ENCODE results near the gene JUND. TPM values are rescaled to one million over a fixed set of nuclear protein-coding genes. Genes with fewer than 3 reads are reported as not detected.

The JUND gene
- polyA plus RNA-seq, 1 donor (not counting 4 experiments of a cell fraction or from before 2014, with no cell fraction given) = 17.2 TPM

GRCh38 chr19:18265582-18265981, 15.8 kb downstream of the JUND start:
- no peaks in the 10 kb centered on the region for H3K4me1 ChIP-seq (ENCODE audit: control insufficient read depth, extremely low read depth, insufficient read depth, low read length)
- DNase-seq (ENCODE audit: low read depth, low spot score) (no peak), FAIRE-seq (no peak)
- no peaks in the 10 kb centered on the region for H3K9me3 ChIP-seq (ENCODE audit: control insufficient read depth, low read depth, low read length)
- H3K27ac ChIP-seq (ENCODE audit: control insufficient read depth, insufficient read depth, low read length) = no peak overlapping the region
- H3K9me1 ChIP-seq (ENCODE audit: control insufficient read depth, extremely low read depth, insufficient read depth, low read length) = no peaks in the 10 kb centered on the region
- H3K79me2 ChIP-seq (ENCODE audit: control insufficient read depth, insufficient read depth, low read length) = no peaks in the 10 kb centered on the region
- no peaks in the 10 kb centered on the region for H4K20me1 ChIP-seq (ENCODE audit: control insufficient read depth, extremely low read depth, insufficient read depth, low read length)
- H3K4me2 ChIP-seq (ENCODE audit: control insufficient read depth, extremely low read depth, insufficient read depth, low read depth, low read length) = no peak overlapping the region
- no peak overlapping the region for H2AFZ ChIP-seq (ENCODE audit: control insufficient read depth, low read length)
- no peak overlapping the region for H3K4me3 ChIP-seq (ENCODE audit: control insufficient read depth in 2 of 3, extremely low read depth in 1 of 3, insufficient read depth in 2 of 3, low read depth in 1 of 3, low read length in 3 of 3)
- no peak overlapping the region for H3K9ac ChIP-seq (ENCODE audit: control insufficient read depth, extremely low read depth, insufficient read depth, low read length)
- H3K27me3 ChIP-seq (ENCODE audit: control insufficient read depth, extremely low read depth, insufficient read depth, low read length) = no peaks in the 10 kb centered on the region
- H3K36me3 ChIP-seq (ENCODE audit: control insufficient read depth in 2 of 2, extremely low read depth in 1 of 2, insufficient read depth in 2 of 2, low read length in 2 of 2) = no peaks in the 10 kb centered on the region
- TF ChIP-seq CTCF (optimal IDR thresholded peaks at IDR 0.05 in 1 of 3, IDR thresholded peaks at IDR 0.05 in 1 of 3, conservative IDR thresholded peaks at IDR 0.05 in 1 of 3; ENCODE audit: extremely low read depth in 1 of 3, insufficient read depth in 2 of 3, low read length in 3 of 3) (no peak), EZH2 (IDR thresholded peaks at IDR 0.05; ENCODE audit: low read length) (no peak)
- dilution Hi-C loops (cut with MboI; ENCODE audit: extremely low pct_ligation_motif_present, low sequenced_read_pairs) = no loop called here

DNA sequence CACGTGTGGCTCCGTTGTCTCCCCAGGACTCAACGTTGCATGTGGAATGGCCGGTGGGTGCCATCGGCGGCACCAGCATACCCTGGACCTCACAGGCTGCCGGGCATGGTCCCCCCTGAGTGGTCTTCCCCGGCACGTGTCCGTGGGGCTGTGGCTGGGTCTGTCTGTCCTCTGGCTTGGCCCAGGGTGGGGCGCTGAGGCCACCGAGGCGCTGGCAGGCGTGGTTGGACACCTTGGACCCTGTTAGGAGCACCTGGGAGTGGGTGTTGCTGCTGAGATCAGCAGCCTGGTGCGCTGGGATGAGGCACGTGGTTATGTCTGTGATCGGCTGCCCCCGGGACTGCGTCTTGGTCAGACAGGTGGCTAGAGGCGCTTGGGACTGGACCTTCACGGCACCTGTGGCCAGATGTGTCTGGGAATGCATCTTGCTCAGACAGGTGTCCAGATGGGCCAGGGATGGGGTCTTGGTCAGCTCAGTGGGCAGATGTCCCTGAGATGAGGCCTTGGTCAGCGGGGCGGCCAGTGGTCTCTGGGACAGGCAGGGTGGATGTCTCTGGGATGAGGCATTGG, 16.4 kb downstream of the JUND start:
- Histone ChIP-seq H2AFZ (ENCODE audit: control insufficient read depth, low read length) (no peak overlapping the region), H3K4me2 (ENCODE audit: control insufficient read depth, extremely low read depth, insufficient read depth, low read depth, low read length) (no peak overlapping the region), H3K9me3 (ENCODE audit: control insufficient read depth, low read depth, low read length) (no peaks in the 10 kb centered on the region), H3K27ac (ENCODE audit: control insufficient read depth, insufficient read depth, low read length) (no peak overlapping the region), H3K9ac (ENCODE audit: control insufficient read depth, extremely low read depth, insufficient read depth, low read length) (no peak overlapping the region), H3K9me1 (ENCODE audit: control insufficient read depth, extremely low read depth, insufficient read depth, low read length) (no peaks in the 10 kb centered on the region), H3K27me3 (ENCODE audit: control insufficient read depth, extremely low read depth, insufficient read depth, low read length) (no peaks in the 10 kb centered on the region), H3K4me3 (ENCODE audit: control insufficient read depth in 2 of 3, extremely low read depth in 1 of 3, insufficient read depth in 2 of 3, low read depth in 1 of 3, low read length in 3 of 3) (no peak overlapping the region), H3K36me3 (ENCODE audit: control insufficient read depth in 2 of 2, extremely low read depth in 1 of 2, insufficient read depth in 2 of 2, low read length in 2 of 2) (no peaks in the 10 kb centered on the region), H3K79me2 (ENCODE audit: control insufficient read depth, insufficient read depth, low read length) (no peaks in the 10 kb centered on the region), H4K20me1 (ENCODE audit: control insufficient read depth, extremely low read depth, insufficient read depth, low read length) (no peaks in the 10 kb centered on the region), H3K4me1 (ENCODE audit: control insufficient read depth, extremely low read depth, insufficient read depth, low read length) (no peaks in the 10 kb centered on the region)
- dilution Hi-C loops (cut with MboI; ENCODE audit: extremely low pct_ligation_motif_present, low sequenced_read_pairs) = no loop called here
- no peak for FAIRE-seq
- DNase-seq (ENCODE audit: low read depth, low spot score) = no peak
- TF ChIP-seq CTCF (optimal IDR thresholded peaks at IDR 0.05 in 1 of 3, IDR thresholded peaks at IDR 0.05 in 1 of 3, conservative IDR thresholded peaks at IDR 0.05 in 1 of 3; ENCODE audit: extremely low read depth in 1 of 3, insufficient read depth in 2 of 3, low read length in 3 of 3) (no peak), EZH2 (IDR thresholded peaks at IDR 0.05; ENCODE audit: low read length) (no peak)
